ENCODE measurements around the gene CHST11.

CHST11 gene

GRCh38 chr12:104599272-104600035, 142.7 kb downstream of the CHST11 start:
- peaks cover 9% of the 10 kb centered on the region for H3K4me1 ChIP-seq (ENCODE audit: control insufficient read depth, insufficient read depth, low read length)
- H3K9me3 ChIP-seq (ENCODE audit: control insufficient read depth, insufficient read depth, low read depth, low read length), result no peaks in the 10 kb centered on the region
- ChIA-PET POLR2A (no interaction called here), CTCF (no interaction called here)
- no peaks in the 10 kb centered on the region for H3K36me3 ChIP-seq (ENCODE audit: control insufficient read depth in 2 of 2, insufficient read depth in 1 of 2, low read length in 2 of 2)
- no peak overlapping the region for H3K4me3 ChIP-seq (ENCODE audit: low read depth, low read length)
- no peak overlapping the region for H3K27ac ChIP-seq (ENCODE audit: extremely low read depth, low read depth, low read length)
- TF ChIP-seq MZF1 (tag by site-specific recombination; IDR thresholded peaks at IDR 0.05; ENCODE audit: borderline replicate concordance) (no peak), PRDM10 (tag by site-specific recombination; IDR thresholded peaks at IDR 0.05) (0 out of 2 replicates have a peak, but pooled peaks have one; percentile 25), ZNF184 (tag by site-specific recombination; IDR thresholded peaks at IDR 0.05) (no peak), ZIC2 (tag by site-specific recombination; IDR thresholded peaks at IDR 0.05) (peak; percentile 46), GLIS1 (tag by site-specific recombination; IDR thresholded peaks at IDR 0.05) (peak; percentile 30; the same call in 1 of the 2 replicates), PRDM6 (tag by site-specific recombination; IDR thresholded peaks at IDR 0.05) (peak; percentile 89), ZNF792 (tag by site-specific recombination; IDR thresholded peaks at IDR 0.05) (no peak), PBX3 (CRISPR knock-in tag; IDR thresholded peaks at IDR 0.05) (no peak), RBAK (tag by site-specific recombination; IDR thresholded peaks at IDR 0.05) (no peak), ZNF335 (tag by site-specific recombination; conservative IDR thresholded peaks at IDR 0.05) (peak; percentile 56; the same call in 1 of the 2 replicates), YY1 (tag by site-specific recombination; IDR thresholded peaks at IDR 0.05) (peak; percentile 54; the same call in 1 of the 2 replicates), ZNF529 (tag by site-specific recombination; IDR thresholded peaks at IDR 0.05; ENCODE audit: insufficient replicate concordance) (no peak), IKZF3 (tag by site-specific recombination; IDR thresholded peaks at IDR 0.05) (no peak), ZNF114 (tag by site-specific recombination; IDR thresholded peaks at IDR 0.05) (no peak), ZNF585B (tag by site-specific recombination; IDR thresholded peaks at IDR 0.05) (no peak), ZNF239 (tag by site-specific recombination; IDR thresholded peaks at IDR 0.05) (no peak), ZNF362 (tag by site-specific recombination; IDR thresholded peaks at IDR 0.05) (no peak), ZNF785 (tag by site-specific recombination; IDR thresholded peaks at IDR 0.05) (no peak), ZBTB21 (tag by site-specific recombination; IDR thresholded peaks at IDR 0.05) (0 out of 2 replicates have a peak, but pooled peaks have one; percentile 14), ZNF555 (tag by site-specific recombination; conservative IDR thresholded peaks at IDR 0.05) (no peak), KLF10 (tag by site-specific recombination; IDR thresholded peaks at IDR 0.05) (no peak), ZNF324 (tag by site-specific recombination; IDR thresholded peaks at IDR 0.05) (no peak), ZBTB20 (tag by site-specific recombination; IDR thresholded peaks at IDR 0.05) (peak; percentile 82)
- TF ChIP-seq, protein P1, sequence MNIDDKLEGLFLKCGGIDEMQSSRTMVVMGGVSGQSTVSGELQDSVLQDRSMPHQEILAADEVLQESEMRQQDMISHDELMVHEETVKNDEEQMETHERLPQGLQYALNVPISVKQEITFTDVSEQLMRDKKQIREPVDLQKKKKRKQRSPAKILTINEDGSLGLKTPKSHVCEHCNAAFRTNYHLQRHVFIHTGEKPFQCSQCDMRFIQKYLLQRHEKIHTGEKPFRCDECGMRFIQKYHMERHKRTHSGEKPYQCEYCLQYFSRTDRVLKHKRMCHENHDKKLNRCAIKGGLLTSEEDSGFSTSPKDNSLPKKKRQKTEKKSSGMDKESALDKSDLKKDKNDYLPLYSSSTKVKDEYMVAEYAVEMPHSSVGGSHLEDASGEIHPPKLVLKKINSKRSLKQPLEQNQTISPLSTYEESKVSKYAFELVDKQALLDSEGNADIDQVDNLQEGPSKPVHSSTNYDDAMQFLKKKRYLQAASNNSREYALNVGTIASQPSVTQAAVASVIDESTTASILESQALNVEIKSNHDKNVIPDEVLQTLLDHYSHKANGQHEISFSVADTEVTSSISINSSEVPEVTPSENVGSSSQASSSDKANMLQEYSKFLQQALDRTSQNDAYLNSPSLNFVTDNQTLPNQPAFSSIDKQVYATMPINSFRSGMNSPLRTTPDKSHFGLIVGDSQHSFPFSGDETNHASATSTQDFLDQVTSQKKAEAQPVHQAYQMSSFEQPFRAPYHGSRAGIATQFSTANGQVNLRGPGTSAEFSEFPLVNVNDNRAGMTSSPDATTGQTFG (tag by site-specific recombination; IDR thresholded peaks at IDR 0.05; ENCODE audit: borderline replicate concordance), result no peak
- TF ChIP-seq, protein P2, sequence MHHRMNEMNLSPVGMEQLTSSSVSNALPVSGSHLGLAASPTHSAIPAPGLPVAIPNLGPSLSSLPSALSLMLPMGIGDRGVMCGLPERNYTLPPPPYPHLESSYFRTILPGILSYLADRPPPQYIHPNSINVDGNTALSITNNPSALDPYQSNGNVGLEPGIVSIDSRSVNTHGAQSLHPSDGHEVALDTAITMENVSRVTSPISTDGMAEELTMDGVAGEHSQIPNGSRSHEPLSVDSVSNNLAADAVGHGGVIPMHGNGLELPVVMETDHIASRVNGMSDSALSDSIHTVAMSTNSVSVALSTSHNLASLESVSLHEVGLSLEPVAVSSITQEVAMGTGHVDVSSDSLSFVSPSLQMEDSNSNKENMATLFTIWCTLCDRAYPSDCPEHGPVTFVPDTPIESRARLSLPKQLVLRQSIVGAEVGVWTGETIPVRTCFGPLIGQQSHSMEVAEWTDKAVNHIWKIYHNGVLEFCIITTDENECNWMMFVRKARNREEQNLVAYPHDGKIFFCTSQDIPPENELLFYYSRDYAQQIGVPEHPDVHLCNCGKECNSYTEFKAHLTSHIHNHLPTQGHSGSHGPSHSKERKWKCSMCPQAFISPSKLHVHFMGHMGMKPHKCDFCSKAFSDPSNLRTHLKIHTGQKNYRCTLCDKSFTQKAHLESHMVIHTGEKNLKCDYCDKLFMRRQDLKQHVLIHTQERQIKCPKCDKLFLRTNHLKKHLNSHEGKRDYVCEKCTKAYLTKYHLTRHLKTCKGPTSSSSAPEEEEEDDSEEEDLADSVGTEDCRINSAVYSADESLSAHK (tag by site-specific recombination; IDR thresholded peaks at IDR 0.05), result no peak

Measured in HEK293 (cell line).